A673 (cell line): ENCODE measurements around the gene SIRPB2. TPM values are rescaled to one million over a fixed set of nuclear protein-coding genes. Genes with fewer than 3 reads are reported as not detected.

Source experiments
- BruUV-seq: library from RNA; stranded (reverse); fragments of 400-500 nt; replicated peaks from 2 replicates; lab custom pipeline; 2021; lab: Mats Ljungman, UMichigan
- CTCF ChIA-PET: fragments of 300-600 bp; sonication (Branson Sonifier 250); formaldehyde crosslinking; loops from one replicate; lab custom pipeline; 2022; ENCODE audit warnings: antibody characterized with exemption; lab: Charles Lee
- POLR2A ChIA-PET: fragments of 300-600 bp; sonication (Branson Sonifier 250); formaldehyde crosslinking; loops from one replicate; lab custom pipeline; 2022; ENCODE audit warnings: antibody characterized with exemption; ENCODE audit not compliant: low non-redundant PET; lab: Charles Lee
- DNase-seq: peaks from one replicate; pipeline ENCODE4 v3.0.0-alpha.2; 2015; ENCODE audit warnings: low spot score
- H3K27ac ChIP-seq: fragments of 200-600 bp; sonication (generic); 2 replicates; pipeline ENCODE4 v1.5.1; 2016; ENCODE audit warnings: mixed run types, low read depth, mild to moderate bottlenecking, mixed read lengths, antibody characterized with exemption, low read length; ENCODE audit not compliant: poor library complexity, severe bottlenecking
- H3K27me3 ChIP-seq: fragments of 200-600 bp; sonication (generic); replicated peaks from 2 replicates; pipeline ENCODE4 v1.6.1; 2017; ENCODE audit warnings: mixed run types, low read depth, mild to moderate bottlenecking, mixed read lengths, antibody characterized with exemption, low read length; ENCODE audit not compliant: insufficient read depth, poor library complexity
- H3K36me3 ChIP-seq: fragments of 200-600 bp; sonication (generic); 2 replicates; pipeline ENCODE4 v1.6.1; 2016; ENCODE audit warnings: mixed run types, mild to moderate bottlenecking, mixed read lengths, antibody characterized with exemption, low read length; ENCODE audit not compliant: insufficient read depth, poor library complexity, severe bottlenecking
- H3K4me1 ChIP-seq: fragments of 200-600 bp; sonication (generic); 2 replicates; pipeline ENCODE4 v1.6.1; 2017; ENCODE audit warnings: mixed run types, mild to moderate bottlenecking, mixed read lengths, antibody characterized with exemption, low read length; ENCODE audit not compliant: insufficient read depth, poor library complexity, severe bottlenecking
- H3K4me3 ChIP-seq: fragments of 200-600 bp; sonication (generic); 2 replicates; pipeline ENCODE4 v1.5.1; 2016; ENCODE audit warnings: low read depth, mixed run types, mild to moderate bottlenecking, mixed read lengths, low read length; ENCODE audit not compliant: poor library complexity, severe bottlenecking
- H3K9me3 ChIP-seq: fragments of 200-600 bp; sonication (generic); 2 replicates; pipeline ENCODE4 v1.6.1; 2016; ENCODE audit warnings: mixed run types, low read depth, mild to moderate bottlenecking, mixed read lengths, antibody characterized with exemption, low read length; ENCODE audit not compliant: poor library complexity, severe bottlenecking
- EZH2 ChIP-seq: fragments of 200-600 bp; sonication (generic); IDR thresholded peaks from 2 replicates; pipeline ENCODE4 v1.6.1; 2017; ENCODE audit warnings: borderline replicate concordance, low read depth, mild to moderate bottlenecking, mixed read lengths, antibody characterized with exemption, low read length; ENCODE audit not compliant: poor library complexity, severe bottlenecking
- intact Hi-C: fragments of 100-400 bp; cut with micrococcal nuclease; formaldehyde crosslinking; loops from one replicate; pipeline ENCODE4 v1.10.0; 2022; ENCODE audit not compliant: unreplicated experiment
- total RNA-seq: library from RNA; stranded (reverse); gene quantifications from 2 replicates; pipeline ENCODE4 v1.2.3, GENCODE V29; 2021
- TF ChIP-seq, protein P1 (sequence below): fragments of 300-800, 200-600 bp; sonication (generic); conservative IDR thresholded peaks from 2 replicates; pipeline ENCODE4 v1.5.1; 2017; ENCODE audit warnings: low read depth, mild to moderate bottlenecking, antibody characterized with exemption, low read length, moderate library complexity, mixed read lengths

SIRPB2 gene
- total RNA-seq, 1 experiment from 2014 or later: 3.1 TPM

GRCh38 chr20:1431158-1431557 lies 60.1 kb downstream of the SIRPB2 start:
- Histone ChIP-seq H3K36me3 (no peaks in the 10 kb centered on the region), H3K4me1 (peaks cover 19% of the 10 kb centered on the region), H3K4me3 (no peak overlapping the region), H3K27me3 (no peaks in the 10 kb centered on the region), H3K9me3 (no peaks in the 10 kb centered on the region), H3K27ac (no peak overlapping the region)
- BruUV-seq: no TSS peak
- ChIA-PET CTCF (no interaction called here), POLR2A (no interaction called here)
- intact Hi-C loops: no loop called here
- no peak for DNase-seq
- no peak for TF ChIP-seq EZH2
- TF ChIP-seq, protein P1, sequence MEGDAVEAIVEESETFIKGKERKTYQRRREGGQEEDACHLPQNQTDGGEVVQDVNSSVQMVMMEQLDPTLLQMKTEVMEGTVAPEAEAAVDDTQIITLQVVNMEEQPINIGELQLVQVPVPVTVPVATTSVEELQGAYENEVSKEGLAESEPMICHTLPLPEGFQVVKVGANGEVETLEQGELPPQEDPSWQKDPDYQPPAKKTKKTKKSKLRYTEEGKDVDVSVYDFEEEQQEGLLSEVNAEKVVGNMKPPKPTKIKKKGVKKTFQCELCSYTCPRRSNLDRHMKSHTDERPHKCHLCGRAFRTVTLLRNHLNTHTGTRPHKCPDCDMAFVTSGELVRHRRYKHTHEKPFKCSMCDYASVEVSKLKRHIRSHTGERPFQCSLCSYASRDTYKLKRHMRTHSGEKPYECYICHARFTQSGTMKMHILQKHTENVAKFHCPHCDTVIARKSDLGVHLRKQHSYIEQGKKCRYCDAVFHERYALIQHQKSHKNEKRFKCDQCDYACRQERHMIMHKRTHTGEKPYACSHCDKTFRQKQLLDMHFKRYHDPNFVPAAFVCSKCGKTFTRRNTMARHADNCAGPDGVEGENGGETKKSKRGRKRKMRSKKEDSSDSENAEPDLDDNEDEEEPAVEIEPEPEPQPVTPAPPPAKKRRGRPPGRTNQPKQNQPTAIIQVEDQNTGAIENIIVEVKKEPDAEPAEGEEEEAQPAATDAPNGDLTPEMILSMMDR: no peak

DNA sequence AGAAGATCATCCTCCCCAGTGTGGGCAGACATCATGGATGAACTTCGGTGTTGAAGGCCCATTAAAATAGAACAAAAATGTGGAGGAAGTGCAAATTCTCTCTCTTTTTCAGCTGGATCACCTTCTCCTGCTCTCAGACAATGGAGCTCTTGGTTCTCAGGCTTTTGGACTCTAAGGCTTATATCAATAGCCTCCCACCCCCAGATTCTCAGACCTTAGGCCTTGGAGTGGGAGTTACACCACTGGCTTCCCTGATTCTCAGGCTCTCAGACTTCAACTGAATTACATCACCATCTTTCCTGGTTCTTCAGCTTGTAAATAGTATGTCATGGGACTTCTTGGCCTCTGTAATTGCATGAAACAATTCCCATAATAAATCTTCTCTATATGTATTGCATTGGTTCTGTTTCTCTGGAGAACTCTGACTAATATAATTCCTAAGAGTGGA lies 61.2 kb downstream of the SIRPB2 start:
- no peak overlapping the region for H3K4me3 ChIP-seq
- H3K4me1 ChIP-seq: peaks cover 22% of the 10 kb centered on the region
- TF ChIP-seq, protein P1: no peak
- TF ChIP-seq EZH2: no peak
- intact Hi-C loops: no loop called here
- no peaks in the 10 kb centered on the region for H3K9me3 ChIP-seq
- no TSS peak for BruUV-seq
- no peak for DNase-seq
- H3K27me3 ChIP-seq: no peaks in the 10 kb centered on the region
- H3K27ac ChIP-seq: no peak overlapping the region
- H3K36me3 ChIP-seq: no peaks in the 10 kb centered on the region
- ChIA-PET POLR2A (interaction anchor here (0.6 kb wide), 1 partner anchor 1039 kb away, joined by 3 read pairs; no protein-coding TSS in a partner anchor), CTCF (no interaction called here)

DNA sequence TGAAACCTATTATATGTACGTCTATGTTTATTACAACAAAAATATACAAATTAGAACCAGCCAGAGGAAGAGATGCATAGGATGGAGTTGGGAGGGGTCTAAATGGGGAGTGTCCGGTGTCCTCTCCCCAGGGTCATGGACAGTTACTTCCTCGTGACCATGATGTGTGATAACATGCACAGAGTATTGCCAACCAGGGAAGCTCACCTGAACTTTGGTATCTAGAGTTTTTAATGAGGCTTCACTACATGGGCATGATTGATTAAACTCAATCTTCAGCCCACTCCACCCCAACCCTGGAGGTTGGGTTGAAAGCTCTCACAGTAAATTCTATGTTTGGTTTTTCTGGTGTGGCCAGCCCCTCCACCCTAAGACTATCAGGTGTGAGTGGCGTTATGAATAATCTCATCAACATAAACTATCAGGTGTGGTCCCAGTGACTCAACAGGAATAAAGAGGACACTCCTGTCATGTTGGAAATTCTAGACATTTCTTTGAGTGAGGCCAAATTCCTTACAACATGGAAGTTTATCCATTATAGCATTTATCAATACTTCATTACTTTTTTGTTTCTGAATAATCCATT lies 62.0 kb downstream of the SIRPB2 start:
- Histone ChIP-seq H3K27ac (no peak overlapping the region), H3K27me3 (no peaks in the 10 kb centered on the region), H3K4me1 (peaks cover 23% of the 10 kb centered on the region), H3K36me3 (no peaks in the 10 kb centered on the region), H3K9me3 (no peaks in the 10 kb centered on the region), H3K4me3 (no peak overlapping the region)
- no TSS peak for BruUV-seq
- intact Hi-C loops: no loop called here
- CTCF ChIA-PET: no interaction called here
- POLR2A ChIA-PET: interaction anchor here (0.6 kb wide), 1 partner anchor 28 kb away, joined by 4 read pairs; no protein-coding TSS in a partner anchor
- TF ChIP-seq, protein P1: no peak
- TF ChIP-seq EZH2: no peak
- DNase-seq: no peak
